IMR-90 (cell line): ENCODE measurements around the gene IFI27L1. TPM values are rescaled to one million over a fixed set of nuclear protein-coding genes. Genes with fewer than 3 reads are reported as not detected.
"Not testable (repeated sequence)": the region's sequence is repeated elsewhere in the genome, so short reads cannot be mapped to it uniquely, and the experiment has no call there.

ENCODE experiments used
- ATAC-seq: fragments of 200-7000 bp; cut with Tn5 transposase; 2 replicates; pipeline ENCODE4 v1.9.1; 2020; ENCODE audit warnings: low read depth, mild to moderate bottlenecking, moderate library complexity
- BruUV-seq: library from RNA; stranded (reverse); fragments of 400-500 nt; replicated peaks from 2 replicates; lab custom pipeline; 2021; lab: Mats Ljungman, UMichigan
- CTCF ChIA-PET: fragments of 300-600 bp; formaldehyde crosslinking; extraction: SDS; loops from one replicate; lab custom pipeline; 2021; ENCODE audit warnings: antibody characterized with exemption; lab: Yijun Ruan, JAX
- POLR2A ChIA-PET: fragments of 300-600 bp; sonication (Branson Sonifier 250); formaldehyde crosslinking; loops from one replicate; lab custom pipeline; 2022; ENCODE audit warnings: antibody characterized with exemption; ENCODE audit not compliant: unreplicated experiment; lab: Charles Lee
- DNase-seq: peaks from one replicate; pipeline ENCODE4 v3.0.0; 2013
- H2AFZ ChIP-seq: replicated peaks from 2 replicates; pipeline ENCODE3; 2013; ENCODE audit warnings: low read length, mild to moderate bottlenecking; ENCODE audit not compliant: poor library complexity
- H2AK5ac ChIP-seq: 2 replicates; pipeline ENCODE4 v1.6.1; 2013; ENCODE audit warnings: low read depth, low read length, inconsistent platforms
- H2AK9ac ChIP-seq: replicated peaks from 2 replicates; pipeline ENCODE3; 2013; ENCODE audit warnings: mild to moderate bottlenecking, low read depth, low read length, moderate library complexity; ENCODE audit not compliant: poor library complexity
- H2BK120ac ChIP-seq: 2 replicates; pipeline ENCODE4 v1.6.1; 2013; ENCODE audit warnings: low read depth, low read length, inconsistent platforms
- H2BK15ac ChIP-seq: 3 replicates; pipeline ENCODE4 v1.6.1; 2013; ENCODE audit warnings: low read depth, low read length, inconsistent platforms
- H2BK20ac ChIP-seq: 2 replicates; pipeline ENCODE4 v1.6.1; 2013; ENCODE audit warnings: low read depth, mild to moderate bottlenecking, inconsistent platforms, low read length, moderate library complexity
- H2BK5ac ChIP-seq: 2 replicates; pipeline ENCODE4 v1.6.1; 2013; ENCODE audit warnings: mild to moderate bottlenecking, low read depth, low read length, inconsistent platforms; ENCODE audit not compliant: poor library complexity, severe bottlenecking
- H3K14ac ChIP-seq: replicated peaks from 2 replicates; pipeline ENCODE4 v1.6.1; 2013; ENCODE audit warnings: low read depth, low read length, inconsistent platforms
- H3K18ac ChIP-seq: 2 replicates; pipeline ENCODE4 v1.6.1; 2013; ENCODE audit warnings: low read depth, low read length, control low read depth
- H3K23ac ChIP-seq: 2 replicates; pipeline ENCODE4 v1.6.1; 2013; ENCODE audit warnings: low read depth, low read length, inconsistent platforms
- H3K27ac ChIP-seq: 2 replicates; pipeline ENCODE4 v1.5.1; 2013; ENCODE audit warnings: mild to moderate bottlenecking, control low read depth, low read length; ENCODE audit not compliant: insufficient read depth
- H3K27me3 ChIP-seq: 2 replicates; pipeline ENCODE4 v1.6.1; 2013; ENCODE audit warnings: low read length; ENCODE audit not compliant: control insufficient read depth, insufficient read depth
- H3K36me3 ChIP-seq: 2 replicates; pipeline ENCODE4 v1.6.1; 2013; ENCODE audit warnings: low read length, mixed read lengths; ENCODE audit not compliant: control insufficient read depth, insufficient read depth
- H3K4ac ChIP-seq: 2 replicates; pipeline ENCODE4 v1.6.1; 2013; ENCODE audit warnings: low read depth, low read length, inconsistent platforms
- H3K4me1 ChIP-seq: 2 replicates; pipeline ENCODE4 v1.6.1; 2013; ENCODE audit warnings: low read length, mixed read lengths; ENCODE audit not compliant: control insufficient read depth, insufficient read depth
- H3K4me2 ChIP-seq: 2 replicates; pipeline ENCODE4 v1.6.1; 2013; ENCODE audit warnings: low read depth, mild to moderate bottlenecking, control low read depth, low read length, moderate library complexity
- H3K4me3 ChIP-seq: 2 replicates; pipeline ENCODE4 v1.5.1; 2013; ENCODE audit warnings: low read depth, mild to moderate bottlenecking, control low read depth, low read length, moderate library complexity; ENCODE audit not compliant: insufficient read depth
- H3K56ac ChIP-seq: 2 replicates; pipeline ENCODE4 v1.6.1; 2013; ENCODE audit warnings: low read length, inconsistent platforms; ENCODE audit not compliant: insufficient read depth; ENCODE audit errors: extremely low read depth
- H3K79me1 ChIP-seq, 2 experiments: 2 replicates each; pipeline ENCODE4 v1.6.1; 2013; ENCODE audit warnings: low read length in 2 of 2, inconsistent platforms in 1 of 2, low read depth in 1 of 2
- H3K9ac ChIP-seq: 2 replicates; pipeline ENCODE4 v1.6.1; 2013; ENCODE audit warnings: low read depth, low read length, control low read depth
- H3K9me1 ChIP-seq: 2 replicates; pipeline ENCODE4 v1.6.1; 2013; ENCODE audit warnings: low read length, inconsistent platforms; ENCODE audit not compliant: insufficient read depth
- H3K9me3 ChIP-seq: 2 replicates; pipeline ENCODE4 v1.6.1; 2013; ENCODE audit warnings: low read length; ENCODE audit not compliant: control insufficient read depth, insufficient read depth
- H4K20me1 ChIP-seq: 2 replicates; pipeline ENCODE4 v1.6.1; 2013; ENCODE audit warnings: low read length, inconsistent platforms; ENCODE audit not compliant: insufficient read depth
- H4K5ac ChIP-seq: 2 replicates; pipeline ENCODE4 v1.6.1; 2013; ENCODE audit warnings: mild to moderate bottlenecking, low read depth, low read length, control low read depth
- H4K8ac ChIP-seq, 2 experiments: 2 replicates each; pipeline ENCODE4 v1.6.1; 2013; ENCODE audit warnings: low read depth in 2 of 2, low read length in 2 of 2, control low read depth in 1 of 2, inconsistent platforms in 1 of 2
- H4K91ac ChIP-seq: 2 replicates; pipeline ENCODE4 v1.6.1; 2013; ENCODE audit warnings: low read depth, low read length, inconsistent platforms; ENCODE audit not compliant: insufficient read depth
- BHLHE40 ChIP-seq: fragments of 150-350 bp; IDR thresholded peaks from 2 replicates; pipeline ENCODE4 v1.6.1; 2016; ENCODE audit warnings: mild to moderate bottlenecking, low read depth, low read length
- CHD1 ChIP-seq: IDR thresholded peaks from 2 replicates; pipeline ENCODE4 v1.6.1; 2012; ENCODE audit warnings: low read depth, low read length, improper control_type of control experiment
- MAZ ChIP-seq: IDR thresholded peaks from 2 replicates; pipeline ENCODE4 v1.6.1; 2012; ENCODE audit warnings: low read depth, mild to moderate bottlenecking, low read length, improper control_type of control experiment, moderate library complexity, borderline replicate concordance
- RFX5 ChIP-seq: IDR thresholded peaks from 2 replicates; pipeline ENCODE4 v1.8.0; 2012; ENCODE audit warnings: low read depth, mild to moderate bottlenecking, low read length, moderate library complexity
- WGBS, 2 experiments: methylation state at CpG; one replicate each; pipeline versions ENCODE4 v1.1.5 to v1.1.7; 2013; ENCODE audit warnings: missing lambda C conversion rate in 2 of 2; ENCODE audit not compliant: insufficient read length in 1 of 2; ENCODE audit errors: extremely low coverage in 2 of 2; 5-methylcytosine and 5-hydroxymethylcytosine counted together
- dilution Hi-C: fragments of 300-500 bp; cut with HindIII; formaldehyde crosslinking; loops from one replicate; pipeline ENCODE4 v1.14.3; 2018; ENCODE audit warnings: low sequenced_read_pairs; ENCODE audit not compliant: unreplicated experiment
- in situ Hi-C: fragments of 300-500 bp; cut with MboI; formaldehyde crosslinking; loops from 3 replicates; pipeline ENCODE4 v1.14.3; 2019; ENCODE audit warnings: low sequenced_read_pairs, inconsistent platforms, mixed read lengths
- intact Hi-C: fragments of 100-400 bp; cut with micrococcal nuclease; formaldehyde crosslinking; loops from 2 replicates; pipeline ENCODE4 v1.10.0; 2022
- polyA plus RNA-seq, 3 experiments: library from polyadenylated mRNA; depleted of rRNA; stranded (reverse); fragments of >200 nt; gene quantifications; 2 replicates each; pipeline ENCODE4 v1.2.3, GENCODE V29; 2012; ENCODE audit warnings: low replicate concordance in 1 of 3
- total RNA-seq: library from RNA; depleted of rRNA; stranded (reverse); fragments of >200 nt; gene quantifications from 2 replicates; pipeline ENCODE4 v1.2.3, GENCODE V29; 2012

Gene IFI27L1
- total and polyA plus RNA-seq, 2 of the 4 experiments (the other 2 are of a cell fraction): 13.3 to 24.3 TPM

DNA sequence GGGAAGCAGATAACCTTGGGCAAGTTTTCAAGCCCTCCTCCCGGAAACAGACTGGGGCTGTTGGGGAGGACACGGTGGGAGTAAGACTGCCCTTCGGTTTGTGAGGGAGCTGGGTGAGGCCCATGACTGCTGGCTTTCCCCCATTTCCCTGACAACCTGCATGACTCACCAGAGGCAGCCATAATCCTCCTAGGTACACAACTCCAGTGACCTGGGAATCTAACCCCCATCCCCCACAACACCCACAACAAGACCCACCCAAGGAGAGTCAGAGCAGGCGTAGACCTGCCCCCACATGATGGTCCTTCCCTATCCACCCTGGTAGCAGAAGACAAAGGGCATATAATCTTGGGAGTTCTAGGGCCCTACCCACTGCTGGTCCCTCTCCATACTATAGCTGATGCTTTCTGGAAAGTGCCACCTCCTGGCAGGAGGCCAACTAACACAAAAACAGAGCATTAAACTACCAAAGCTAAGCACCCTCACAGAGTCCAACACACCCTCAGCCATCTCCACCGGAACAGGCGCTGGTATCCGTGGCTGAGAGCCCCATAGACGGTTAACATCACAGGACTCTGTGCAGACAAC, 14.9 kb upstream of the IFI27L1 start (continued):
- TF ChIP-seq BHLHE40 (no peak), CHD1 (no peak), RFX5 (no peak), MAZ (no peak)

DNA sequence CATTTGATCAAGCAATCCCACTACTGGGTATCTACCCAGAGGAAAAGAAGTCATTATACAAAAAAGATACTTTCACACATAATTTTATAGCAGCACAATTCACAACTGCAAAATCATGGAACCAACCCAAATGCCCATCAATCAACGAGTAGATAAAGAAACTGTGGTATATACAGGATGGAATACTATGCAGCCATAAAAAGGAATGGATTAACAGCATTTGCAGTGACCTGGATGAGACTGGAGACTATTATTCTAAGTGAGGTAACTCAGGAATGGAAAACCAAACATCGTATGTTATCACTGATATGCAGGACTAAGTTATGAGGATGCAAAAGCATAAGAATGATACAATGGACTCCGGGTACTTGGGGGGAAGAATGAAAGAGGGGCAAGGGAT, 9.0 kb upstream of the IFI27L1 start:
- H3K79me1 ChIP-seq, POLR2A ChIA-PET, H3K4me3 ChIP-seq, H2BK20ac ChIP-seq, DNase-seq, H2BK120ac ChIP-seq, H2BK5ac ChIP-seq, BruUV-seq, H3K4me2 ChIP-seq, H3K14ac ChIP-seq, H2BK15ac ChIP-seq, H3K27ac ChIP-seq, H2AK5ac ChIP-seq, CTCF ChIA-PET, H3K4ac ChIP-seq, H3K4me1 ChIP-seq, H3K9ac ChIP-seq, H3K9me3 ChIP-seq, dilution Hi-C loops, in situ Hi-C loops, H4K5ac ChIP-seq, H3K36me3 ChIP-seq, H2AK9ac ChIP-seq, H3K18ac ChIP-seq, H4K91ac ChIP-seq, H2AFZ ChIP-seq, H3K27me3 ChIP-seq, H3K23ac ChIP-seq, ATAC-seq, H3K56ac ChIP-seq, intact Hi-C loops, H3K9me1 ChIP-seq, H4K8ac ChIP-seq: not testable (repeated sequence)
- 100% methylated on average over 1 of the region's 3 CpGs; no CpG with 5 or more reads in 1 of the 2 experiments for WGBS, 2 experiments
- peaks cover 16% of the 10 kb centered on the region for H4K20me1 ChIP-seq
